Osteoblast (primary cell): Measurements from ENCODE around the gene PCED1B. TPM values are rescaled to one million over a fixed set of nuclear protein-coding genes. Genes with fewer than 3 reads are reported as not detected.
"Not testable (repeated sequence)": the region's sequence is repeated elsewhere in the genome, so short reads cannot be mapped to it uniquely, and the experiment has no call there.

ENCODE experiments used
- DNase-seq: peaks from one replicate; pipeline ENCODE4 v3.0.0; 2011; ENCODE audit warnings: low spot score, mixed read lengths; ENCODE audit not compliant: insufficient read length; ENCODE audit errors: missing footprints
- H2AFZ ChIP-seq: 2 replicates; pipeline ENCODE4 v1.6.0; 2011; ENCODE audit warnings: mild to moderate bottlenecking, low read length
- H3K27ac ChIP-seq: 2 replicates; pipeline ENCODE4 v1.5.1; 2011; ENCODE audit warnings: mild to moderate bottlenecking, low read depth, low read length, moderate library complexity
- H3K27me3 ChIP-seq: 2 replicates; pipeline ENCODE4 v1.6.0; 2012; ENCODE audit warnings: mild to moderate bottlenecking, control low read depth, inconsistent platforms, low read length, moderate library complexity; ENCODE audit not compliant: insufficient read depth
- H3K36me3 ChIP-seq: 2 replicates; pipeline ENCODE4 v1.5.1; 2011; ENCODE audit warnings: mild to moderate bottlenecking, low read length, control low read depth, moderate library complexity; ENCODE audit not compliant: insufficient read depth
- H3K4me1 ChIP-seq: 2 replicates; pipeline ENCODE4 v1.5.1; 2011; ENCODE audit warnings: mild to moderate bottlenecking, low read length, control low read depth, moderate library complexity; ENCODE audit not compliant: insufficient read depth
- H3K4me2 ChIP-seq: 2 replicates; pipeline ENCODE4 v1.6.0; 2011; ENCODE audit warnings: mild to moderate bottlenecking, low read length; ENCODE audit not compliant: insufficient read depth
- H3K4me3 ChIP-seq: fragments of 200-600 bp; sonication (generic); 3 replicates; pipeline ENCODE4 v1.5.1; 2012; ENCODE audit warnings: mild to moderate bottlenecking, low read length, inconsistent platforms; ENCODE audit not compliant: insufficient read depth
- H3K79me2 ChIP-seq: 2 replicates; pipeline ENCODE4 v1.6.0; 2012; ENCODE audit warnings: mild to moderate bottlenecking, low read length, control low read depth, inconsistent platforms; ENCODE audit not compliant: insufficient read depth
- H3K9me3 ChIP-seq: 2 replicates; pipeline ENCODE4 v1.5.1; 2011; ENCODE audit warnings: low read depth, low read length, control low read depth
- H4K20me1 ChIP-seq: 2 replicates; pipeline ENCODE4 v1.6.0; 2012; ENCODE audit warnings: mild to moderate bottlenecking, low read length, control low read depth; ENCODE audit not compliant: insufficient read depth
- CTCF ChIP-seq: IDR thresholded peaks from 2 replicates; pipeline ENCODE4 v1.5.1; 2011; ENCODE audit warnings: mild to moderate bottlenecking, low read depth, low read length, moderate library complexity; ENCODE audit errors: extremely low read depth
- total RNA-seq: library from RNA; depleted of rRNA; stranded (reverse); fragments of >200 nt; gene quantifications from 2 replicates; pipeline ENCODE4 v1.2.3, GENCODE V29; 2012

PCED1B gene
- total RNA-seq, 1 donor, result 0.36 TPM

DNA sequence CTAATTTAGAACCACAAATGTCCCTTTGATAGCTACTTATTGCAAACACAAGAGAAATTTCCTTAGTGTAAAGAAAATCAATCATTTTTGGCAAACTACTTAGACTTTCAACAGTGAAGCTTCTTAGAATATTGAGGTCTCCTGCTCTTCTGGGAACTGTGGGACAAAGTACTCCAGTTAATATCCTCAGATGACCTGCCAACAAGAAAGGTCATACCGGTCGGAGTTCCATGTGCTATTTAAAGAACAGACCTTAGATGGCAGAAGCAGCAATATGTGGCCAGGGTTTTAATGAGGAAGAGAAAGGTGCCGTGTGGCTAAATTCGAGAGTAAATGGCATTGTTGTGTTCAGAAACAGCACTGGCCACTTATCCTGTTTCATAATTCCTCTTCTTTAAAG, 115.1 kb downstream of the PCED1B start:
- H3K9me3 ChIP-seq, result no peaks in the 10 kb centered on the region
- no peaks in the 10 kb centered on the region for H4K20me1 ChIP-seq
- no peaks in the 10 kb centered on the region for H3K79me2 ChIP-seq
- peaks cover 15% of the 10 kb centered on the region for H3K4me1 ChIP-seq
- no peak overlapping the region for H3K27ac ChIP-seq
- no peak overlapping the region for H2AFZ ChIP-seq
- H3K36me3 ChIP-seq, result no peaks in the 10 kb centered on the region
- no peaks in the 10 kb centered on the region for H3K27me3 ChIP-seq
- H3K4me2 ChIP-seq, result no peak overlapping the region
- DNase-seq, result no peak
- no peak overlapping the region for H3K4me3 ChIP-seq
- TF ChIP-seq CTCF, result no peak

DNA sequence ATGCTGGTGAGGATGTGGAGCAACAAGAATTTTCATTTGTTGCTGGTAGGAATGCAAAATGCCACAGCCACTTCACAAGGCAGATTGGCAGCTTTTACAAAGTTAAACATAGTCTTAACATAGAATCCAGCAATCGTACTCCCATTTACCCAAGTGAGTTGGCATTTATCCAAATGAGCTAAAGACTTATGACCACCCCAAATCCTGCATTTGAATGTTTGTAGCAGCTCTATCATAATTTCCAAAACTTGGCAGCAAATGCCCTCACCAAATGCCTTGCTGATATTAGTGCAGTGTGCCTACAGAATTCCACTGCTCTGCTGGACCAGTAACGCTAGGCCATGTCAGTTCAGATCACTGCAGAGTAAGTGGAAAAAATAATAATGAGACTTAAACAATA, 121.0 kb downstream of the PCED1B start:
- Histone ChIP-seq H3K36me3 (no peaks in the 10 kb centered on the region), H3K27ac (no peak overlapping the region), H3K4me2 (no peak overlapping the region), H3K79me2 (no peaks in the 10 kb centered on the region), H3K27me3 (no peaks in the 10 kb centered on the region), H2AFZ (no peak overlapping the region), H3K9me3 (no peaks in the 10 kb centered on the region), H4K20me1 (no peaks in the 10 kb centered on the region), H3K4me3 (no peak overlapping the region), H3K4me1 (no peaks in the 10 kb centered on the region)
- no peak for DNase-seq
- no peak for TF ChIP-seq CTCF

DNA sequence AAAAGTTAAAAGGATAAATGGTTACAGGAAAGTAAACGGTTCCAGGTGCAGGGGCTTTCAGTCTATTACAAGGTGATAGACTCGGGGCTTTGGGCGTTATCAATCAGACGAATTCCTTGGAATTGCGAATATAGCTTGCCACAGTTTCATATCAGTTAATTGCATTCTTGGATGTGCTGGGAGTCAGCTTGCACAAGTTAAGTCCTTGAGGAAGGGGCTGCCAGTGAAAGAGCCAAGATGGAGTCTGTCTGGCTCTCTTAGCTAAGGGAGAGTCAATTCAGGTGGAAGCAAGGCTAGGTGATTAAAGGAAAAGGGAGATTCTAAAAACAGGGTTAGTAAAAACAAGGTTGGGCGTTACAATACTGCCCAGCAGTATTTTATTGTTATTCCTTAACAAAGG, 121.8 kb downstream of the PCED1B start:
- H3K4me1 ChIP-seq, H3K4me3 ChIP-seq, H3K27ac ChIP-seq, H3K36me3 ChIP-seq, H4K20me1 ChIP-seq, H2AFZ ChIP-seq, H3K79me2 ChIP-seq, DNase-seq, H3K4me2 ChIP-seq, H3K9me3 ChIP-seq, H3K27me3 ChIP-seq: not testable (repeated sequence)

- no peaks in the 10 kb centered on the region for H3K27me3 ChIP-seq
- TF ChIP-seq CTCF, result no peak
Observed at GRCh38 chr12:47202176-47202575, 122.8 kb downstream of the PCED1B start.

More at GRCh38 chr12:47202176-47202575, 122.8 kb downstream of the PCED1B start:
- H3K4me2 ChIP-seq, result no peak overlapping the region
- no peak overlapping the region for H2AFZ ChIP-seq
- H3K36me3 ChIP-seq, result no peaks in the 10 kb centered on the region
- H4K20me1 ChIP-seq, result no peaks in the 10 kb centered on the region
- H3K4me1 ChIP-seq, result no peaks in the 10 kb centered on the region
- H3K9me3 ChIP-seq, result no peaks in the 10 kb centered on the region
- no peaks in the 10 kb centered on the region for H3K79me2 ChIP-seq
- no peak overlapping the region for H3K4me3 ChIP-seq
- no peak overlapping the region for H3K27ac ChIP-seq
- no peak for DNase-seq
